Fibroblast of gingiva (primary cell): ENCODE measurements around the gene CACNA1C.

Source experiments
- DNase-seq: peaks from one replicate; pipeline ENCODE4 v3.0.0-alpha.2; 2011; ENCODE audit warnings: low read depth

Gene CACNA1C

DNA sequence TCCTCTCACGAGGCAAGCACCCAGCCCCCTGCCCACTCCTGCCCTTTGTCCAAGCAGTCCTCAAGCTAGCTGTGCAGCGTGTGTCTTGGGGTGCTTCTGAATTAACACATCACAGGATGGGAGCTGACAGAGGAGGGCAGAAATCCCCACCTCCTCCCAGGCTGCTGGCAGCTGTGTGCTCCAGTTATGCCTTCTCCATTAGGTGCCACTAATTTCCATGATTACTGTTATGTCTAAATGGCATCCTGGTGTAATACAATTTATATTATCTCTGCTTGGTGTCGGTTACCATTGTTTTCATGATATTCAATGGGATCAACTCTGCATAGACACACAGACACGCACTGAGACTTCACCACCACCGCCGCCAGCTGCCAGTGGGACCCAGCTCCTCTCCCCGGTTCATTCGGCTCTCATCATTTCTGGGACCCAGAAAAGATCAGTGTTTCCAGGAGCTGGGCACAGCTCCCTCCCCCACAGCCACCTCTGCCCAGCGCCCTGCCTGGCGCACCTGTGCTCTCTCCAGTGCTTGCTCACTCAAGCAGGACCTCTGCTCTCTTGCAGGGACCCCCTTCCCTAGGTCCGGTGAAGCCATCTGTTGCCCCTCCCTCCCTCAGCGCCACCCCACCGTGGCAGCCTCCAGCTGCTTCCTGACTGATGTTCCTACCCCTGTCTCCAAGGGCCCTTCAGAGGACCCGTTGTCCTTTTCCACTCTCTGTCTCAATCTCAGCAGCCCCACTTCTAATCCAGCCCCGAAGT lies 574.5 kb downstream of the CACNA1C start:
- DNase-seq = no peak

- DNase-seq = no peak
Observed at GRCh38 chr12:2627835-2628191, 575.0 kb downstream of the CACNA1C start.

GRCh38 chr12:2628401-2628800 lies 575.6 kb downstream of the CACNA1C start:
- no peak for DNase-seq

GRCh38 chr12:2629051-2629450 lies 576.3 kb downstream of the CACNA1C start:
- no peak for DNase-seq

DNA sequence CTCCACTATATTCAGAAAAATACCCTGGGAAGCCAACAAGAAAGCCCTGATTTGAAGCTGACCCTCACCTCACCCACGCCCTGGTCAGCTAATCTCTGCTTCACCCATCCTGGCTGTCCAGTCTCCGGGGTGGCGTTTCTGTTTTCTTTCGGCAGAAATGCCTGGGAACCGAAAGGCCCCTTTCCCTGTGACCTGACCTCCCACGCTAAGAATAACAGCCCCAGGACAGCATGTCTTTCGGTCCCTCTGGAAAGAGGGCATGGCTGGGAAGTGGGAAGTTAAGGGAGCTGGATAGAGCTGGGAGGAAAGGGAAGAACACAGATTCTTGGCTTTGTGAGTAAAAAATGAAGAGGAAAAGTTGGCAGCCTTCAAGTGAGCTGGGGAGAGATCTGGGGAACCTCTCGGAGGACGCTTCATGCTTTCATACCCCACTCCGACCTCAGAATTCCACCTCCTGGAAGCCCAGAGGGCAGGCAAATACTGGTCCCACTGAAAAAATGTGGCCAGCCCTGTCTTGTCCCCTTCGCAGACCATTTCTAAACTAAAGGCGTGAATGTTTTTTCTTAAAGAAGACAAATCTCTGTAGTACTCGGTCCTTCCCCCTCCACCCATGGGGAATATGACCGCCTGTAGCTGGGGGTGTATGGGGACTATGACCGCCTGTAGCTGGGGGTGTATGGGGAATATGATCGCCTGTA lies 579.0 kb downstream of the CACNA1C start:
- DNase-seq = no peak

GRCh38 chr12:2633176-2633824 lies 580.5 kb downstream of the CACNA1C start:
- DNase-seq = no peak

DNA sequence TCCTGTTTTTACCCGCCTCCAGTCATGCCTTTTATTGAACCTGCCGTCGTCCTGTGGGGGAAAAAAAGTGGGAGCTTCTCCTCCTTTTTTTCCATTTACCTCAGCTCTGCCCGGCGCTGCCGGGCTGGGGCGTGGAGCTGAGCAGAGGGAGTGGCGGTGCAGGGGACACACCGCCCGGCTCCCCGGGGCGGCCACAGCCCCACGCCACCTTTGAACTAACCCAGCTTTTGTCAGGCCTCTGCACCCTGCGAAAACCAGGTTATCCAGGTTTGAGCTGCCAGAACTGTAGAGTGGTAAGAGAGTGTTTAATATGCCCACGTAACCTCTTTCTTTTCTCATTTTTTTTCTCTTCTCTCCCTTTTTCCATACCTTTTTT lies 581.0 kb downstream of the CACNA1C start:
- DNase-seq = no peak

GRCh38 chr12:2634471-2634870 lies 581.7 kb downstream of the CACNA1C start:
- DNase-seq = no peak

DNA sequence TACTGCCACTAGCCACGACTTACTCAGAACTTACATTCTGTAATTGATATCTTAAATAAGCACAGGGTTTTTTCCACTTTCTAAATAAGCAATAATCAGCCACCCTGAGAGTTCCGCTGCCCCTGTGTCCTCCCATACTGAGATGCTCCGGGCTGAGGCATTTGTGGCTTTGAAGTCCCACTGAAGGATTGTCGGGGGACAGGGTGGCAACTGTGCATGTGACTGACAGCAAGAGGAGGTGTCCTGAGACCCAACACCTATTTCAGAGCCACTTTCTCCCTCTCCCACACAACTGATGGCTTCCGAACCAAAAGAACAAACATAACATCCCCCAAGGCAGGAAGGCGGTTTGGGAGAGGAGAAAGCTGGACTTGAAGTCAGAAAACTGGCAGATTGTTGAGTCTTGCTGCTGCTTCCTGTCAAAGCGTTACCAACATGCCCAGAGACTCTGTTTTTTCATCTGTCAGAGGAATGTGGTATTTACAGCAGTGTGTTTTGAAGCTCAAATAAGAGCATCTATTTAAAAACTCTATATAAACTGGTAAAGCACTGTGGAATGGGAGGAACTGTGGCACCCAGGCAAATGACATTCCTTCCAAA lies 584.1 kb downstream of the CACNA1C start:
- no peak for DNase-seq

GRCh38 chr12:2637371-2637770 lies 584.6 kb downstream of the CACNA1C start:
- no peak for DNase-seq

DNA sequence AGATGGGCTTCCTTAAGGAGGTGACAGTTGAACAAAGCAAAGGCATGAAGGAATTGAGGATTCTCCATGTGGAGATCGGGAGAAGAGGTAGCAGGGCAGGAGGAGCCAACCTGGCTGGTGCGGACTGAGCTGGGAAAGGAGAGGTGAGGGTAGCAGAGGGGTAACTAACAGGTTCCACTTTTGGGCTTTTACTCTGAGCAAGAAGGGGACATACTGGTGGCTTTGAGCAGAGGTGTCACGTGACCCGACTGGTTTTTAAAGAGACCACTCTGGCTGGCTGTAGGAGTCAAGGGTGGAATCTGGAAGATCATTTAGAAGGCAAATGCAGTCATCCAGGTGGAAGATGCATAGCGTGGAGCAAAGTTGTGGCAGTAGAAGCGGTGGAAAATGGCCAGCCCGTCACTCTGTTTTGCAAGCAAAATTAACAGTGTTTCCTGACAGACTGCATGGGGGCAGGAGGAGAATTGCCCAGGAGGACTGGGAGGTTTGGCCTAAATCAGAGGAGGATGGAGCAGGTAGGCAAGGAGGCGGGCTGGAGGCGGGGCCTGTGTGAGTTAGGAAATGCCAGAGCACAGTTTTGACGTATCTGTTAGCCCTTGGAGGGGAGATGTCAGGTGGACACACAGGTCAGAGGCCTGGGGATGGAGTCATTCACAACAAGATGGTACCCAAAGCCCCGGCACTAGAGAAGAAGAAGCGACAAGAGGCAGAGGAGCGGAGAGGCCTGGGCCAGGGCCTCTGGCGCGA lies 585.7 kb downstream of the CACNA1C start:
- no peak for DNase-seq

DNA sequence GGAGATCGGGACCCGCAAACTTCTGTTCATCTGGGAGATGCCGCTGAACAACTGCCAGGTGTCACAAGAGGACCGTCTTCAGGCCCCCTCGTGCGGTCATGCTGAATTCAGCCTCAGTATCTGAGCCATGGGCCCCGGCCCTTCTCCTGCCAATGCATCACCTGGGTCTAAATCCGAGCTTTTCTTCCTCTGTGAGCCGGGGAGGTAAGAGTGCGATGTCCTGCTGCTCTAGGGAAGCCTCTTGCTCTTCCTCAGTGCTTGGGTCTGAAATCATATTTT lies 586.2 kb downstream of the CACNA1C start:
- DNase-seq = no peak

GRCh38 chr12:2640281-2640680 lies 587.5 kb downstream of the CACNA1C start:
- DNase-seq = peak; percentile 72

DNA sequence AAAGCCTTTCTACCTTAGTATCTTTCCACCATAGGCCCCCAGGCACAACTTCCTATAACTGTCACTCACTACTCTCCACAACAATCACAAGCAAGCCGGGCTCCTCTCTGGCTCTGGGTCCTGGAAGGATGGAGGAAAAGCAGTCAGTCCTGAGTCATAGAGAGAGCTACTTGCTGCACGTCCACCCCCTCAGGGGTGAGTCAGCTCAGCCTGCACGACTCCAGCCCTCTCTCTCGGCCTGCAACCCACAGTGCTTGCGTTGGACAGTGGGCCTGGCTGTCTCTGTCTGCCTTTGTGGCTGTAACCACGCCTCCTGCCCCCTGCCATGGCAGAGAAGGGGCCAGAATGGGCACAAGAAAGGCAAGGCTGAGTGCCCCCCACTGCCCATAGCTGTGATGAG lies 587.9 kb downstream of the CACNA1C start:
- DNase-seq = peak; percentile 87

DNA sequence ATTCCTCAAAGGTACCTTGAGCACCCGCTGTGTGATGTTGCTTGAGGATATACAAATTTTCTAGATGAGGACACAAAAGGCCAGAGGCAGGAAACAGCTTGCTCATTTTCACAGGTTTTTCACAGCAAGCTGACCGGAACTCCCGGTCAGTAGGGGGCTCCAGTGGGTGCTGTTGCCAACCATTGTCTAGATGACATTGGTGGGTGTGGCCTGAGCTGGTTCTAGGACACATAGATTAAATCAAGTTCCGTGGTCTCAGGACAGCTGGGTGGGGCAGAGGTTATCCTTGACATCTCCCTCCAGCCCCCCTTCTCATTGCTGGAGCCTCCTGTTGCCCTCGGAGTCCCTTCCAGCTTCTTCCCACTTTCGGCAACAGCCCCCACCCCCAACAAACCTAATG lies 588.4 kb downstream of the CACNA1C start:
- no peak for DNase-seq

DNA sequence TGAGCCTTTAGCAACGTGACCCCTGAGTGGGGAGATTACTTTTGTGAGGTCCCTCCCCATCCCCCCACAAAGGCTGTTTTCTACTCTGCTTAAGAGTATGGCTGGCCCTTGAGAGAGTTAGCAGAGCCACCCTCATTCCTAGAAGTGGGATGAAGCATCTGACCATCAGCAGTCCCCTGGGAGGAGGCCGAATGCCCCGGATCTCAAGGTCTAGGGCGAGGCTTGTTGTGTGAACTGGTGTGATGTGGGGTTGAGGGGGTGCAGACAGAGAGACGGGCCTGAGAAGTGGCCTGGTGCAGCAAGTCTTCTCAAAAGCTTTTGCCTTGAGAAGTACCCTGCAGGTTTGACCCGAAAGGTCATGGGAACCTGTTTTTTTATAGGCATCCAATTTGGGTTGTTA lies 589.0 kb downstream of the CACNA1C start:
- DNase-seq = no peak

DNA sequence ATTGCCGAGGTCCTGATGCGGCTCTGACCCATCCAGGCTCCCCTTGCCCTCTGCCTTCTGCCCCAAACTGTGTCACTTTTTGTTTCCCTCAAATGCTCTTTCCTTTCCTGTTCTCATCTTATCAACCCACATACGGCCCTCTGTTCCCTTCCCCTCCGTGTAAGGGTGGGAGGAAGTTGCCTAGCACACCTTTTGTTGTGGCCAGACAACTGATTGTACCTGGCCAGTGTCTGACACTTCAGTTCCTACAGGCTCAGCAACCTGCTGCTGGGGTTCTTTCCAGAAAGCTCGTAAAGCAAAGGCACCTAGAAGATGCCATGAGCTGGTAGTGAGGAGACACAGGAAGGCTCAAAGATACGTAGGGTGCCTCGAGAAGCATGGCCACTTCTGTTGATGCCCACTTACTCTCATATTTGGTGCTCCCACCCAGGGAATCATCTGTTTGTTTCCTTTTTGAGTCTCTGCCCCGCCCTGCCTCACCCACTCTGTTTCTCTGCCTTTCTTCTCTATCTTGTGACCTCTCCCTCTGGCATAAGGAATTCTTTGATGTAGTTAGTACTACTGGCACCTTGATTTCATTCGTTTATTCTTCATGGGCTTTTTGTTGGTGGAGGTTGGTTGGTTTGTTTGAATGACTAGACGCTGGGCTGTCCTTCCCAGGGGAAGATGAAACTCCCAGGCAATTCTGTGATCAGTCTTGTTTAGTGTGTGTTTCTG lies 589.5 kb downstream of the CACNA1C start:
- no peak for DNase-seq

DNA sequence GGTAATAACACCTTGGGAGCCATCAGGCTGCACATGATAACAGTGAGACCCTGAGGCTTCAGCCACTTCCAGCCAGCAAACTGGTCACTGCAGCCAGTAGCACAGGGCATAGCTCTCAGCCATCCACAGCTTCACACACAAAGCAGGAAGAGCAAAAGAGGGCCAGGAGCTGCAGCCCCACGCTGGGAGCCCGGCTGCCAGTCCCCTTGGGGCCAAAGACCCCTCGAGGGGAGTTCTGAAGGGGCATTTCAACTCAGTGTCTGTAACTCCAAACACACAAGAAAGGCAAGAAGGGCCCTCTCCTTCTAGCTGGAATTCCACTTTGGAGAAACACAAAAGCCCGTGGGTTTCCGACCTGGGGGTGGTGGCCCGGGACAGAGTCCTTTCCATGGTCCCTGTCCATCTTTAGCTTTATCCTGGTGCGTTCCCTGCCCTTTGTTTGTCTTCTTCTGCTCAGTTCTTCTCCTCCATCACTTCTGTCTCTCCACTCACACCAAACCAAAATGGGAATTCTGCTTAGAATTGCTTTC lies 590.2 kb downstream of the CACNA1C start:
- no peak for DNase-seq

- no peak for DNase-seq
Observed at GRCh38 chr12:2643576-2644135, 590.9 kb downstream of the CACNA1C start.

DNA sequence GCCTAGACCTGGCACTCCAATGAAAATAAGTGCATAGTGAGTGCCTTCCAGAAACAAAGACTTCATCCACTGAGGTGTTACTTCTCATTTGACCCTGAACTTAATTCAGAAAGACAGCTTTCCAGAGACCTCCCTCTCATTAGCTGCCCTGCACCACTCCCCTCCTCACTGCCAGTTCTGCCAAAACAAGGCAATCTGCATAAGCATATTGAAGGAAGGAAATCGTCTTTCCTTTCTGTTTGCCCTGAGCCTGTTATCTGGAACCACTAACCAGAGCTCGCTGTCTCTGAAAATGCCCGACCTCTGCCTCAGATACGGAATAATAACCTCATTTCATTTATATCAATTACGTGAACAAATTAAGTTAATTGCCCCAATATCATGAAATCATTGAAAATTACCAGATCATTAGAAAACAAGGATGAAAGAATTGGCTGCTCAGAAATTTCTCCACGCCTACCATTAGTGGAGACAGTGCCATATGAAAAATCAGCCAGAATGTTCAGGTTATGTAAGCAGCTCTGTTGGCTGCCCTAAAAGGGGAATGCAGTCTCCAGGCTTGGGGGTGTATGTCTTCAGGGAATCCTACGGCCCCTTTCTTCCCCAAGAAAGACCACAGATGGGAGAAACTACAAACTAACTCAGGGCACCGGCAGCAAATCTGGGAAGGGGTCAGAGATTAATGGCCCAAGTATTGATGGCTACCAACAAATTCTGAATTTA lies 592.1 kb downstream of the CACNA1C start:
- DNase-seq = no peak

DNA sequence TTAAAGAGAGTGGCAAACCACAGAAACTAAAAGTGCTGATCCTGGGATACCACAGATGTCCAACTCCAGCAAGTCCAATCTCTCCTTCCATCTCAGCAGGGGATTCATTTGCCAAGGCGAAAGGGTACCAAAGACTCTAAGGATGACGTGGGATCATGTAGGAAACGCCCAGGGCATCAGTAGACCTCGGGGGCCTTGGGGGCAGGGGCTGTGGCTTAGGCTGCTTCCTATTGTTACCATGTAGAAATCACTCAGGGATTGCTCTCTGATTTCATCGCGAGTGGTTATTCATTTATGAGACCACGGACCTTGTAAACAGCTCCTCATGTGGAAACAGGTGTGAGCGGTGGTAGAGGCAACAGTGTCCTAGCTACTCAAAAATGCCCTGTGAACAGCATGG lies 592.7 kb downstream of the CACNA1C start:
- no peak for DNase-seq
